NOMO-1 (cell line): ENCODE data around the gene MAP3K12.

Experiments
- DNase-seq, 2 experiments: peaks; one replicate each; lab custom pipeline; 2025; ENCODE audit not compliant: unreplicated experiment in 2 of 2; lab: John Stamatoyannopoulos, UW

The MAP3K12 gene

DNA sequence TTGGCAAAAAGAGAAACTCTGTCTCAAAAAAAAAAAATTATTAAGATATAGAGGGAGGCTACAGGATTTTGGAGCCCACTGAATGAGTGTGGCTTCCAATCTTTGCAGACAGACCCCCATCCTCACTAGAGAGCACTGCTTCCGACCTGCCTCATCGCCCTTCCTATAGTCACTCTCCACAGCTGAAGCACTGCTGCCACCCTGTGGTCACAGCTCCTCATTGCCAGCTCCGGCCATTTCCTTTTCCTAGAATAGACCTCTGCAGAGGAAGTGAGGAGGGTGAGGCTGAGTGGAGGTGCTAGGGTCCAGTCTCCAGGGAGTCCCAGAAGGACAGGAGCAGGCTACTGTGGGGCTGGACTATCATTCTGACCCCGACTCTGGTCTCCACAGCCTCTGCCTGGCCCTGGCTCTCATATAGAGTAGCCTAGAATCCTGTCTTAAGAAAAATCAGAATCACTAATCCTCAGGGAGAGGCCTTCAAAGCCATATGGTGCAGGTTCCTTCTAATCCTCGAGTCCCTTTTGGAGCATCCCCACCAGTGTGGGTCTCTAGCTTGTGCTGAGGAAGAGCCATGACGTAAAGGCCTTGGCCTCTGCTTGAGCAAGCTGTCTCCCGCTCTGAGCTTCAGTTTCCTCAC is 9.4 kb upstream of the MAP3K12 start:
- peak; percentile 74 for DNase-seq

DNA sequence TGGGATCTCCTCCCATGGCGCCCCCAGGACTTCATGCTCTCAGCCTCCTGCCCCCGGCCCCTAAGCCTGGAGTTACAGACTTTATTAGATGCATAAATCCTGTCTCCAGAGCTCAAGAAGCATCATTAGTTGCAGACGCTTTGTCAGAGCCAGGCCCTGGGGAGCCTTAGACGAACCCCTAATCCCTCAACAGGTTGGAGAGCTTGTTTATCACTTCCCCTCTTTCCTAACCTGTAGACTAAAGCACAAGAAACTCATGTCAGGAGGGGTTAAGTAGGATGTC is 8.3 kb upstream of the MAP3K12 start:
- DNase-seq = no peak

DNA sequence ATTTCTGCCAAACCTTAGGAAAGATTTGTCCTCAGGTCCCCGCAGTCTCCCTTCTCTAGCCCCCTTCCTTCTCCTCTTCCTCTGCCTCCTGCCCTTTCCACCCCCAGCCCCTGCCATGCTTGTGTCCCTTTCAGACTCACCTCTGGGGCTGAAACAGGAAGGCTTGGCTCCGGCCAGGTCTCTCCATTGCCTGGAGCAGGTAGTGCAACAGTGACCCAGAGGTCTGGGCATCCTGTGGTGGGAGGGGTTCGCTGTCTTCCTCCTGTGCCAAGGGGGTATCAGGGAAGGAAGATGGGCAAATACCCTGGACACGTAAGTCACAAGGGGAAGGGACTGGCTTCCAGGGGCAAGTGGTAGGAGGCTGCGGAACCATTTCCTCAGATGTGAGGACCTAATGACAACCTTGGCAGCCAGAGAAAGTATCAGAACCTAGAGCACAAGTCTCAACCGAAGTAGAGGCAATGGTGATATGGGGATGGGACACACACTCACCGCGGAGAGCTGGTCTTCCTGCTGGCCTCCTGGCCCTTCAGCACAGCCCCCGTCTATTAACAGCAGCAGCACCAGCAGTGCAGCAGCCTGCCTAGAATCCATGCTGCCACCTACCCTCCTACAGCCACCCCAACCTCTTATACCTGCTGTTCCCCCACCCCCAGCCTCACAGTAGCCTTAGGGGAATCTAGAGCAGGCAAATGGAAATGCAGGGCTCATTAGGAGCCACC is 7.8 kb upstream of the MAP3K12 start, which contains the start of gene NPFF:
TSS of gene NPFF (minus strand) at position 604 of the 722 bp plus-strand sequence. CDS start at position 594, 10 bp downstream.
- no peak for DNase-seq

DNA sequence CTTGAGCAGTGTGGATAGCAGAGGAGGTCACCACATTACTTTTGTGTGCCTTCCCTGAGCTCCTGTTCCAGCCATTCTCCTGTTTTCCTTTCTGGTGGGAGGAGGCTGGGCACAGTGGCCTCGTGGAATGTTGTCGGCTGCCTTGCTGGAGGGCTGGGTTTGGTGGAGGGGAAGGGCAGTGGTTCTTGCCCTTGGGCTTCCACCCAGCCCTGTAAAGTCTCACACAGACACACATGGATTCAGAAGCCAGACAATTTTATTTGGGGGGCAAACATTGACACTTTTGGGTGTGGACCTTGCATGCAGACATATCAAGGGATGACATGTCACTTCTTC is 7.2 kb upstream of the MAP3K12 start:
- DNase-seq = no peak

DNA sequence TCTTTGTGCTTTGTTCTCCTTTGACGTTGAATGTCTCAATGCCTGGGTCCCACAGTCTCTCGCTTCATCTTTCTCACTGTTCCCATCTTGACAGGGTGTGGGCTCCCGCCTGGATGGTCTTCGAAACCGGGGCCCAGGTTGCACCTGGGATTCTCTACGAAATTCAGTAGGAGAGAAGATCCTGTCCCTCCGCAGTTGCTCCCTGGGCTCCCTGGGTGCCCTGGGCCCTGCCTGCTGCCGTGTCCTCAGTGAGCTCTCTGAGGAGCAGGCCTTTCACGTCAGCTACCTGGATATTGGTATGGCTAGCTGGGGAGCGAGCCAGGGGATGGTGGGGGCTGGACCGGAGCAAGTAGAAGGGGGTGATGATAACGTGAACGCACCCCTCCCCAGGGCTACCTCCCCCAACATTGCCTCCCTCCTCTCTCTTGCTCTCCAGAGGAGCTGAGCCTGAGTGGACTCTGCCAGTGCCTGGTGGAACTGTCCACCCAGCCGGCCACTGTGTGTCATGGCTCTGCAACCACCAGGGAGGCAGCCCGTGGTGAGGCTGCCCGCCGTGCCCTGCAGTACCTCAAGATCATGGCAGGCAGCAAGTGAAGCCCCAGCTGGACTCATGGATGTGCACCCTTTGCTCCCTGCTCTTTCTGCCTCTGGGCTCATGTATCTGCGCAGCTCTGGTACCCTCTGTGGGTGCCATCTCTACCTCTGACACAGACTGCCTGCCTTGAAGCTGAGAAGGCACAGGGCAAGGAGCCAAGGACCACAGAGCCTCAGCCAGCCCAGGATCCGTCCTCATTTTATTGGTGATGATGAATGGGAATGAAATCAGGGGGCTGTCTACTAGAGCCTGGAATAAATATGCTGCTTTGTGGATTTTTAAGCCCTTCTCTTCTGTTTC is 6.5 kb upstream of the MAP3K12 start:
- no peak for DNase-seq

DNA sequence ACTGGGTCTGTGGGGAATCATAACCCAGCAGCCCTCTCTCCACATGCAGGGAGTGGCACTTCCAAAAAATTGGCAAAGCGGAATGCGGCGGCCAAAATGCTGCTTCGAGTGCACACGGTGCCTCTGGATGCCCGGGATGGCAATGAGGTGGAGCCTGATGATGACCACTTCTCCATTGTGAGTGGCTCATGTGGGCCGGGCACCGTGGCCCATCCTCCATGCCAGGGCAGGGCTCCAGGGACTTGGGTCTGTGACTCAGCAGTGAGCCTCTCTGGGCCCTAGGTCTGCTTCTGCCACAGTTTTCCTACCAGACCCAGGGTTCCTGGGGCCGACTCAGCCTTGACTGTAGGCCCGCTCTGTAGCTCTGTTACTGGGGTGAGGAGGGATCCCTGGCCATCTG is 5.8 kb upstream of the MAP3K12 start:
- DNase-seq = no peak

DNA sequence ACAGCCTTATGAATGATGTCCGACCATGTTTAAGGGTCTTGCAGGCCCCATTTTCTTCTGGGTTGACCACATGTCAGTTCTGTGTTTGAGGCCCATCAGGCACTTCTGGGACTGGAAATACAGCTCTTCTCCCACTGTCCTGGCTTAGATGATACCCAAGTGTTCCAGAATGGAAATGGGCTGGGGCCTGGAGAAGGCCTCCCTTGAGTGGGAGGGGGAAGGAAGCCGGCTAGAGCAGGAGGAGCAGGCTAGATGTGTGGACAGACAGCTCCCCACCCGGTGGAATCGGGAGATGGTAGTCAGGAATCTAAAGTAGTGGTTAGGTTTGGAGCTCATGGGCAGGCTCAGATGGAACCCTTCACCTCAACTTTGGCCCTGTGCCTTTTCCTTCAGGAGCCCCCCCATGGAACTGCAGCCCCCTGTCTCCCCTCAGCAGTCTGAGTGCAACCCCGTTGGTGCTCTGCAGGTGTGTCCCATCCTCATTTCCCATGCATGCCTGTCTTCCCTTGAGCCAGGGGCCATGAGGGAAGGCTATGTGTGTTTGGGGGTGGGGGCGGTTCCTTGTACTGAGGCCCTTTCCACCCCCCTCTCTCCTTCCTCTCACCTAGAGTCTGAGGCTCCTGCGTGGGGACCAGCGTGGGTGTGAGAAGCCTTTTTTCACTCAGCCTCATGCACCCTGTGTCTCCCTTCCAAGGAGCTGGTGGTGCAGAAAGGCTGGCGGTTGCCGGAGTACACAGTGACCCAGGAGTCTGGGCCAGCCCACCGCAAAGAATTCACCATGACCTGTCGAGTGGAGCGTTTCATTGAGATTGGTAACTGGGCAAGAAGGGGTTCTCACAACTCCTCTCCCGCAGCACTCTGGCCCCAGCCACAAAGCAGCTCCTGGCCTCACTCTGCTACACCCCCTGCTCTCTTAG is 5.0 kb upstream of the MAP3K12 start:
- no peak for DNase-seq

DNA sequence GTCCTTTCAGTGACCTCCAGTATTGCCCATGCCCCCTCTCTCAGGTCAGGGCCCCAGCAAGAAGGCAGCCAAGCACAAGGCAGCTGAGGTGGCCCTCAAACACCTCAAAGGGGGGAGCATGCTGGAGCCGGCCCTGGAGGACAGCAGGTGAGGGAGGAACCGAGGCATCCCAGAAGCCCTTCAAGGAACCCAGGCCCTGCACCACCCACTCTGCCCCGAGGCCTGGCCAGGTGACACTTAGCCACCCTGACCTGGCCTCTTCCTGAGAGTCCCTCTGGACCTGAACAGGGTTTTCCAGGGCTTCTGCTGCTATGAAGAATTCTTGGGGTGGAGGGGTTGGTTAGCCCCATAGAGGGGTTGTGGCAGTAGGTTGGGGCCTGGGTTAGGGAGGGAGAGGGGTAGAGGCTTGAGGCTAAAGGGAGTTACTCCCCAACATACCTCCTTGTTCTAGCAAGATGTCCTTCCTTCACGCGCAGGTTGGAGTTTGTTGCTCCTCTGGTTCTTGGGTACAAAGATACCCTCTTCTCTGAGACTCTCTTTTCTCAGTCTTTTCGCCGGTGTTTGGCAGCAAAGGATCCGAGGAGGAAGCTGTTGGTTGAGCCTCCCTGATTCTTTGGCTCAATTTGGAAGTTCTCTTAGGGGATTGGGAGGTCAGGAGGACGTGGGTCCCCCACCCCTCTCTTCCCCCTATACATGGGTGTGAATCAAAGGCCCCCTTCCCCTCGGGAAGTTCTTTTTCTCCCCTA is 3.9 kb upstream of the MAP3K12 start:
- DNase-seq = no peak

DNA sequence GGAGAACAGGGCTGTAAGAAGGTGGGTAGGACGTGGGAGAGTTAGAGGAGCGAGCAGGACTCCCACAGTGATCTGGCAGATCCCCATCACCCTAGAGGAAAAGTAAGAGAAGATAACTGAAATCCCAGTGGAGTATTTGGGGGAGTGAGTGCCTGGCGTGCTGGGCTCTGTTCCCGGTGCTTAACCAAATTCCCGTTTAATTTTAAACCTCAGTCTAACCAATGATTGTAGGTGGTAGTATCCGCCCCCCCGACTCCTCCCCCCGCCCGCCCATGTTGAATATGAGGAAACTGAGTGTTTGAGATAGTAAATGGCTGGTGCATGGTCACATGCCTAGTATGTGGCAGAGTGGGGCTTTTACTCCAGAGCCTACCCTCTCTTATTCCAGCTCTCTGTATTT is 3.1 kb upstream of the MAP3K12 start:
- DNase-seq = no peak

DNA sequence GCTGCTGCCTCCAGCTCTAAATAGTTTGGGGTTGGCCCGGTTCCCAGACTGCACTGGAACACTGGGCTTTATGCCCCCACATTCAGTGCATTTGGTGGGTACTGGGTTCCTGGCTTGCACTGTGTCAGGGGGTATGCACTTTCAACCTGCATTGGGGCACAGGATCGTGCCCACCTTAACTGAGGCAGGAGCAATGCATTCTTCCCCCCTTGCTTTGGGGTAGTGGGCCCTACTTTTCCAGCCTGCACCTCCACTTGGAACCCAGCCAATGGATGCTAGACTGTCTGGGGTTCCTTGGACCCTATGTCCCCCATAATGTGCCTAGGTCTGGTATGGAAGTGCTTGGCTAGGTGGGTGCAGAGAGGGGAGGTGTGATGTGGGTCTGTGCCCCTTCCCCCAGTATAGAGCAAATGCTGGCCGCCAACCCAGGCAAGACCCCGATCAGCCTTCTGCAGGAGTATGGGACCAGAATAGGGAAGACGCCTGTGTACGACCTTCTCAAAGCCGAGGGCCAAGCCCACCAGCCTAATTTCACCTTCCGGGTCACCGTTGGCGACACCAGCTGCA is 2.4 kb upstream of the MAP3K12 start:
- DNase-seq = no peak

DNA sequence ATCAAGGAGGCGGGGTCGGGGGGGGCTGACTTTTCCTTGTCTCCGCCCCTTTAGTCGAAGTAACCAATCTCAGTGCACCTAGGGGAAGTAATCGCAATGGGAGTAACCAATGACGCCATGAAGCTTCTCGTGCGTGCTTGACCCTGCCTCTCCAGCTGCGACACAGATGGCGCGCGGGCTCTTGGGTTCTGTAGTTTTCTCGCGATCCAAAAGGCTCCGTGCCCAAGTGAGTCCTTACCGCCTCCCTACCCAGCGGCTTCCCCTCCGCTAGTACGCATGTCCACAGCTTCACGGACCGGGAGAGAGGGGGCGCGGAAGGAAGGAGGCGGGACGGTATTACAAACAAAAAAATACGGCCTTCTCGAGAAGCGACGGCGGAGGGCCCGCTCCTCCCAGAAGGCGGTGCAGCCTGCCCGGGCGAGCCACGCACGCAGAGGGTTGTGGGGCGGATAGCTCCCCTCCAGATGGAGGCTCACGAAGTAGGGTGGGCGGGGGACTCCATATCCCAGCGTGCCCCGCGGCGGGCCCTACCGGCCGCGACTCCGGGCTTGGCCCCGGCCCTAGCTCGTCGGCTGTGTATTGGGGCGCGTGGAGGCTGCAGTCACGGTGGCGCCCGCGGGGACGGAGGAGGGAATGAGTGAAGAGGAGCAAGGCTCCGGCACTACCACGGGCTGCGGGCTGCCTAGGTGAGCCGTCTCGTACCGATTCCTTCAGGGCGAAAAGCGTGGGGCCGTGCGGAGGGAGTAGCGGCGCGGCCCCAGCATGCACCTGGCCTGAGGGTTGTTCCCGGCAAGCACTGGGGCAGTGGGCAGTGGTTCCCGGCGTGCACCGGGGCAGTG is 1.7 kb upstream of the MAP3K12 start, which contains the start of gene TARBP2:
TSS of gene TARBP2 (plus strand) at position 508 of the 839 bp plus-strand sequence. CDS start at position 634, 126 bp downstream.
- peak; percentile 98 to 99 for DNase-seq

DNA sequence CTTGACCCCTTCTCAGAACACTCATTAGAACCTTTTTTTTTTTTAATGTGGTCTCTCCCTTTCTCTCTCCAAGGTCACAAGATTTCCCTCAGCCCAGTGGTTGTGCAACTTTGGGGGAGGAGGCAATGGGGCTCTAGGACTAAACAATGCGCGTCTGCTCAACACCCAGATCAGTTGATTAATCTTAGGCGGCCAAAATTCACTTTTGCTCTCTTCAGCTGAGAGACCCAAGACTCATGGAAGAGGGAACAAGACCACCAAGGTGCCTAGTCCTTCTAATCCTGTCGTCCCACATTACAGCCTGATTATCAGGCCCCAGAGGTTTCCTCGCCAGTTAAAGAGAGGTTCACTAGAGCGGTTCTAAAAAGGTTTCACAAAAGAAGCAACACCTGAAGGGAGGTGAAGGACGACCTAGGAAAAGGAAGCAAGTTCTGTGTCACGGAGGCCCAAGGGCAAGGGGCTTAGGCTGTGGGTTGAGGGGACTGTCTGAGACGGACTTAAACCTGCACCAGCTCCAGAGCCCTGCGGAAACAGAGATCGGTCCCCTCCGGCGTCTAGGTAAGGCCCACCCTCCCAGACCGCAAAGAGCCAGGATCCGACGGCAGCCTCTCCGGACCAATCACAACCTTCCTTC is 1.0 kb upstream of the MAP3K12 start:
- DNase-seq = peak; percentile 61 to 75

DNA sequence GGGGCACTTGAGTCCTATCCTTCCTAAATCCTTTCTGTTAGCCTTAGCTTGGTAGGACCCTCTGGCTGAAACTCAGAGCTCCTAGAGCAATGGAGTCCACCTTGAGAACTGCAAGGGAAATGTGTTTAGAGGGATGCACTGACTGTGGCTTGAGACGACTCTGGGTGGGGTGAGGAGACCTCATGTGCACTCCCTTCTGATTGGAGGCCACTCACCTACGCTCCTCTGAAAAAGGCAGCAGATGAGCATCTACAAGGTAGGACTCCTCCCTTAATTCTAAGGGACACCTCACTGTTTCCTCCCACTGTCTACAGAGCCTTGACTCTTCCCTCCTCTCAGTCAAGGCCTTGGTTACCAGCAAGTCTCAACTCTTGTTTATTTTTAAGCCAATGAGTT is 1.0 kb downstream of the MAP3K12 start:
- no peak for DNase-seq

DNA sequence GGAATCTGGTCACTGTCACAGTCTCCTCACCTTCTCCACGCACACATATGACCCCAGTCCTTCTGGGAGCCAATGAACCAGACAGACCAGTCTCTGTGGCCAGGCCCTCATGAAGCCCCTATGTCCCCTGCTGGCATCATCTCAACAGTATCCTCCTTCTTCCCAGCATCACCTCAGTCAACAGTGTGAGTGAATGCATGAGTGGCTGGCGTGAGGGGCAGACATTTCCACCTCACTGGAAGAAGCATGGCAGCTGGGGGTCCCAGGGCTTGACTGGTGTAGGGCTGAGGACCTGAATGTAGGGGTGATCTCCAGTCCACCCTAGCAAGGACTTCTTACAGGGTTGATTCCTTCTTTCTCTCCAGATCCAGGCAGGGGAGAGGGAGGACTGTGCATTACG is 1.8 kb downstream of the MAP3K12 start:
- DNase-seq = no peak

DNA sequence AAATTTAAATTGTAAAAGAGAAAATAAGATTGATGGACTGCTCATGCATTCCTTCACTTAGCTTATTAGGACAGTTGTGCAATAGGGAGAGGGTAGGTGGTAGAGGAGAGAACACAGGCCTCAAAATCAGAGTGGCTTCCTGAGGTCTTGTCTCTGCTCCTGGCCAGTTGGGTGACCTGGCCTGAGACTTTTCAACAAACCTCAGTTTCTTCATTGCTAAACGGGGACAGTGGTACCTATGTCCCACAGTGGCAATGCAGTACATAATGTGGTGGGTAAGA is 2.6 kb downstream of the MAP3K12 start:
- DNase-seq = no peak

DNA sequence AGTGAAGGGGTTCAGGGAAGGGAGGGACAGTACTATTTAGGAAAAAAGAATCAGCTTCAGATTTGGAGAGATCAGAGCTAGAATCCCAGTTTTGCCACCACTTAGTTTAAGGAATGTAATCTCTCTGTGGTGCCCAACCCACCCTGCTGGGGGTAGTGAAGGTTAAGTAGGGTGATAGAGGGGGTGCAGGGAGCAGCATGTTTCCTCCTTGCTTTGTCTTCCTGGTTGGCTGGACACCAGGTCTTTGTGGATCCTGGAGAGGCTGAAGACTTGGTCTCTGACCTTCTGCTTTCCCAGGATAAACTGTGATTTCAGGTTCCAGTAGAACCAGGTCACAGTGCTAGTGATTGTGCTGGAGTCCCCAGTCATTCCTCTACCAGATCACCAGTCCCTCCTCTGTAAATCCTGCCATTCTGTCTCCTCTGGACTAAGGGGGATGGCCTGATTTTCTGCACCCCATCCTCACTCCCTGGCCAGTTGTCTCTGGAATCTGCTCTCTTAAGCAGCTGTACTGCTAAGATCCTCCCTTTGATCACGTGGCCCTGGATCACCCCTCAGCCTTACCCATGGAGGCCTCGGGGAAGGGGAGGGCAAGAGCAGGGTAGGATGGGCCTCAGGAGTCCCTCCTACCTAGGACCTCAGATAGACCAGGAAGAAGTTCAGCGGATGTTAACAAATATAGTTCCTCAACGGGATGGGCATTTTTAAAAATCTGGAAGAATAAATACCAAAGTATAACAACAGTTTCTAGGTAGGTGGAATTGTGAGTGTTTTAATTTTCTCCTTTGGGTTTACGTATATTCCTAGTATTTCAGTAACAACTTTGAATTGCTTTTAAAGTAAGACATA is 3.1 kb downstream of the MAP3K12 start:
- DNase-seq = peak; percentile 39 to 77

DNA sequence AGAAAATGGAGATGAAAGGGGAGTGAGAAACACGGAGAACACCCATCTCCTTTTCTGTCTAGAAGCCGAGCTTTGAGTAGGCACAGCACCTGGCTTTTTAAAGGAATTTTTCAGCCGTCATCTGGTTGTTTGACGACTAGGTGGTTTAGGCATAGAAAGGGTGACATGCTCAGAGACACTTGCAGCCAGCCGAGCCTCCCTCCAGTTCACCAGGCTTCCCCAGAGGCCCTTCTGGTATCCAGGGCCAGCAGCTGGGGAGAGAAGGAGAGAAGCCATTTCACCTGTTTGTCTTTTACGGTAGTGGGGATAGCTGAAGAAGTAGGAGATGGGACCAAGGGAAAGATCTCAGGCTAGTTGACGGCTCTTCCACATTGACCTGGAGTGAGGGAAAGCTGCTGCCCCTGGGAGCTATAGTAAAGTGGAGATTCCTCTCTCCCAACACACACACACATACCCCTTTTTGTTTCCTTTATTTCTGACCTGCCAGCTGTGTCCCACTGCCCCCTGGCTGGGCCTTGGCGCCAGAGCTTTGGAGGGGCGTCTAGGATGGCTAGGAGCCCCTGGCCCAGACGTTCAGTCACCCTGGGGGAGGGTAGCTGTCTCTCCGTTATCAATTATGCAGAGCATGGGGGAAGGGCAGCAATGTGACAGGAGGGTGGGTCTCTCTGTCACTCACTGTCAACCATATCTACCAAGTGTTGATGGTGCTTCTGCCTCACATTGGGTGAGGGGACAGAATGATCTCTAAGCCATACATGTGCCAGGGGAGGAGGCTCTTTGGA is 5.5 kb downstream of the MAP3K12 start:
- no peak for DNase-seq
